IPS DF 6.9 (cell line): ENCODE data around the gene KRTAP1-1.
"Not testable (repeated sequence)": the region's sequence is repeated elsewhere in the genome, so short reads cannot be mapped to it uniquely, and the experiment has no call there.

Source experiments
- DNase-seq: peaks from one replicate; pipeline ENCODE4 v3.0.0-alpha.2; 2013; ENCODE audit warnings: low read depth, low spot score
- H3K27ac ChIP-seq: one replicate; pipeline ENCODE4 v1.5.1; 2013; ENCODE audit warnings: low read length, control low read depth
- H3K27me3 ChIP-seq: 2 replicates; pipeline ENCODE4 v1.6.1; 2013; ENCODE audit warnings: mild to moderate bottlenecking, low read length; ENCODE audit not compliant: control insufficient read depth, insufficient read depth
- H3K36me3 ChIP-seq: 2 replicates; pipeline ENCODE4 v1.6.1; 2013; ENCODE audit warnings: low read length; ENCODE audit not compliant: control insufficient read depth, insufficient read depth
- H3K4me1 ChIP-seq: 2 replicates; pipeline ENCODE4 v1.6.1; 2013; ENCODE audit warnings: low read length; ENCODE audit not compliant: control insufficient read depth, insufficient read depth
- H3K4me3 ChIP-seq: 2 replicates; pipeline ENCODE4 v1.5.1; 2013; ENCODE audit warnings: mild to moderate bottlenecking, low read length
- H3K9me3 ChIP-seq: 2 replicates; pipeline ENCODE4 v1.6.1; 2013; ENCODE audit warnings: low read length, inconsistent platforms; ENCODE audit not compliant: control insufficient read depth, insufficient read depth
- whole genome bisulfite sequencing: extraction: QIAGEN DNeasy Blood & Tissue Kit; methylation state at CpG from one replicate; pipeline ENCODE4 v1.1.7; 2013; ENCODE audit warnings: mixed read lengths, missing lambda C conversion rate; ENCODE audit not compliant: insufficient read length, insufficient coverage; 5-methylcytosine and 5-hydroxymethylcytosine counted together

Gene KRTAP1-1

DNA sequence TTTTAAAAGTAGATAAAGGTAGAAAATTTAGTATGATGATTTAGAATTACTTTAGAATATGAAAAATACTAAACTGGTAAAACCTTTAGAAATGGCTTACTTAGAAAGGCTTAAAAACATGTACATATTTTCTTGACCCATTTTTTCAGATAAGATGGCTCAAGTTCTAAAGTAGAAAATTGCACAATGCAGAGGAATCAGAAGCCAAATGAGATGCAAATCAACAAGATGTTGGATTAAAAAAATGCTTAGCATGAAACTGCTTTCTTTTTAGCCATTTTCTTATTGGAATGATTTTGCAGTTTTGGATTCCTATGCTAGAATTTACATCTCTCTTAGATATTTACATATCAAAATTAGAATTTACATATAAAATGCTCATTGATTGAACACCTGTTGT lies 30.8 kb downstream of the KRTAP1-1 start:
- Histone ChIP-seq H3K36me3 (no peaks in the 10 kb centered on the region), H3K4me1 (peaks cover 6% of the 10 kb centered on the region), H3K4me3 (no peak overlapping the region), H3K27ac (no peak overlapping the region), H3K27me3 (no peaks in the 10 kb centered on the region), H3K9me3 (no peaks in the 10 kb centered on the region)
- no peak for DNase-seq

- peaks cover 6% of the 10 kb centered on the region for H3K4me1 ChIP-seq
- no peaks in the 10 kb centered on the region for H3K9me3 ChIP-seq
- no peaks in the 10 kb centered on the region for H3K27me3 ChIP-seq
- H3K27ac ChIP-seq = no peak overlapping the region
- H3K36me3 ChIP-seq = no peaks in the 10 kb centered on the region
- no peak for DNase-seq
- H3K4me3 ChIP-seq = no peak overlapping the region
- WGBS = no CpG with 5 or more reads among the region's 1 CpG
These were observed 31.3 kb downstream of the KRTAP1-1 start for GRCh38 chr17:41009936-41010335.

DNA sequence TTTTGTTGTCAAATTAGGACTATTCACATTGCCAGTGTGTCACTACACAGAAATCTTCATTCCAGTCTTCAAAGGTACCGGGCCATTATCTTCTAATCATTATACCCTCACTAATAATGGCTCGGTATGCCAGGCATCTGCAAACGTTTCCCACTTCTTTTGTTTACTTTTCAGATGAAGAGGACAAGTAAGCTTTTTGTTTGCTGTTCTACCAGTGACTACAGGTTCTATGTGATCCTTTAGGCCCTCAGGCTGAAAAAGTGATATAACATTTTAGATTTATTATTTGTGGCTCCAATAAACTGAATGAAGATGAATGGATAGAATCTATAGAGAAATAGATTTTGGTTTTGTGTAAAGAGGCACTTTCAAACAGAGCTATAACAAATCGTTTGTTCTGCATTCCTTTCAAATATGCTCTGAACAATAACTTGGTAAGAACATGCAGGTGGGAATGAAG lies 31.9 kb downstream of the KRTAP1-1 start:
- no CpG with 5 or more reads among the region's 4 CpGs for WGBS
- no peak overlapping the region for H3K27ac ChIP-seq
- H3K4me1 ChIP-seq = peaks cover 6% of the 10 kb centered on the region
- H3K36me3 ChIP-seq = no peaks in the 10 kb centered on the region
- H3K27me3 ChIP-seq = no peaks in the 10 kb centered on the region
- no peak for DNase-seq
- no peak overlapping the region for H3K4me3 ChIP-seq
- H3K9me3 ChIP-seq = no peaks in the 10 kb centered on the region

DNA sequence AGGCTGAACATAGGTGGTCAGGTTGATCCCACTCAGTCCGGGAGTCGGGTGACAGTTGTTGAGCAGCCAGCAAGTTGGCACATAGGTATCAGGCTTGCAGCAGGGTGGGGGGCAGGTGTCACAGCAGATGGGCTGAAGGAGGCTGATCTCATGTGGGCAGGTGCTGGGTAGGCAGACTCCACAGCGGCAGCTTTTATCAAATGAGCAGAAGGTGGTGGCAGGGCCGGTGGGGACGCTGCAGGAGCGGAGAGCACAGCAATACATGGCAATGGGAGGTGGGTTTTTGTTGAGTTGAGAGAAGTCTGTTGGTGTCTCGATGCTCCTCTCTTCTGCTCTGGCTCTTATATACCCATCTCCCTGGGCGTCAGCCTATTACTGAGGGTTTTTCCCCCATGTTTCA lies 32.4 kb downstream of the KRTAP1-1 start, which contains the start of gene KRTAP3-1:
Gene KRTAP3-1, minus strand, starts transcription at position 318 of the 400 bp plus-strand sequence. Its CDS starts 54 bp downstream, at position 264.
- WGBS = no CpG with 5 or more reads among the region's 8 CpGs
- DNase-seq = no peak
- Histone ChIP-seq H3K27me3 (no peaks in the 10 kb centered on the region), H3K36me3 (no peaks in the 10 kb centered on the region), H3K4me1 (peaks cover 6% of the 10 kb centered on the region), H3K27ac (no peak within 1 kb of the TSS), H3K4me3 (no peak within 1 kb of the TSS), H3K9me3 (no peaks in the 10 kb centered on the region)

GRCh38 chr17:41004397-41004796 lies 36.9 kb downstream of the KRTAP1-1 start:
- Histone ChIP-seq H3K27me3 (no peaks in the 10 kb centered on the region), H3K4me1 (peaks cover 3% of the 10 kb centered on the region), H3K27ac (no peak overlapping the region), H3K36me3 (no peaks in the 10 kb centered on the region), H3K4me3 (no peak overlapping the region), H3K9me3 (no peaks in the 10 kb centered on the region)
- WGBS = no CpG with 5 or more reads among the region's 3 CpGs
- no peak for DNase-seq

DNA sequence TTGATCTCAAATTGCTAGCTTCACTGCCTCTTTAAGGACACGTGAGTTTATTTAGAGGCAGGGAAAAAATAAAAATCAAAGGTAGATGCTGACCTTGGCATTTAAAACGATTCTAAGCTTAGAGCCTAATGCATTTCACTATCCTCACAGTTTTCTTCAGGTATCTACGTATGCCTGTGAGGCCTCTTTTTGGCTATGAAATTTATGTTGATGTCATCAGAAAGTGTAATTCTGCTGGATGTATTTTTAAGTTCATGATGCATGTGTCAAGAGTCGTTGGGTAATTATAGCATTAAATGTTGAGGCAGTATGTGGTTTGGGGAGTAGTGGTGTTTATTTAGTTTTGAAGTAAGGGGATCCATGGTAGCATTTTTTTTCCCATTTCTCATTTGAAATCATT lies 37.3 kb downstream of the KRTAP1-1 start:
- no peak overlapping the region for H3K27ac ChIP-seq
- peaks cover 3% of the 10 kb centered on the region for H3K4me1 ChIP-seq
- H3K9me3 ChIP-seq = no peaks in the 10 kb centered on the region
- no peaks in the 10 kb centered on the region for H3K27me3 ChIP-seq
- no peak for DNase-seq
- H3K4me3 ChIP-seq = no peak overlapping the region
- H3K36me3 ChIP-seq = no peaks in the 10 kb centered on the region
- WGBS = 100% methylated on average over 1 of the region's 4 CpGs

- no CpG with 5 or more reads among the region's 5 CpGs for WGBS
- Histone ChIP-seq H3K27ac (no peak overlapping the region), H3K36me3 (no peaks in the 10 kb centered on the region), H3K27me3 (no peaks in the 10 kb centered on the region), H3K9me3 (no peaks in the 10 kb centered on the region), H3K4me3 (no peak overlapping the region), H3K4me1 (no peaks in the 10 kb centered on the region)
- DNase-seq = no peak
These were observed 38.4 kb downstream of the KRTAP1-1 start for GRCh38 chr17:41002814-41003213.

GRCh38 chr17:41001795-41002194 lies 39.5 kb downstream of the KRTAP1-1 start:
- Histone ChIP-seq H3K4me3 (no peak overlapping the region), H3K4me1 (no peaks in the 10 kb centered on the region), H3K9me3 (no peaks in the 10 kb centered on the region), H3K27ac (no peak overlapping the region), H3K27me3 (no peaks in the 10 kb centered on the region), H3K36me3 (no peaks in the 10 kb centered on the region)
- WGBS = no CpG with 5 or more reads among the region's 4 CpGs
- no peak for DNase-seq

- H3K27me3 ChIP-seq, H3K4me1 ChIP-seq, H3K36me3 ChIP-seq, H3K4me3 ChIP-seq, DNase-seq, H3K27ac ChIP-seq, H3K9me3 ChIP-seq: not testable (repeated sequence)
- WGBS = no CpG with 5 or more reads among the region's 6 CpGs
These were observed 41.7 kb downstream of the KRTAP1-1 start, which contains the start of gene KRTAP3-2 for GRCh38 chr17:40999563-40999962. TSS of gene KRTAP3-2 (minus strand) at chr17:40999906. CDS start at chr17:40999853, 53 bp downstream.

DNA sequence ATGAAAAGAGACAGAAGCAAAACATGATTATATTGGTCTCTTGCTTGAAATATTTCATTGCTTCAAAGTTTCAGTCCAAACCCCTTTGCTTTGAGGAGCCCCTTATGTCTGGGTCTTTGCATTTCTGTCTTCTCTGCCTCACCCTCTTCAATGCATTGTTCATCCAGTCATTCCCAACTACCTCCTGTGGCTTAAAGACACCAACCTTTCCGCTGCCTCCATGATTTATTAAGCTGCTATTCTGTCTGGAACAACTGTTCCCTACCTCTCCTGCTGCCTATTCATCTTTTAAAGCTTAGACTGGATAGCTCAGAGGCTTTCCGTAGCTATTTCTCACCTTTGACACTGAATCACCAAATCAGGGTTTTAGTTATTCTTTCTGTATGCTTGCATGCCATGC lies 43.9 kb downstream of the KRTAP1-1 start:
- no CpG with 5 or more reads among the region's 2 CpGs for WGBS
- no peak for DNase-seq
- H3K4me3 ChIP-seq = no peak overlapping the region
- no peaks in the 10 kb centered on the region for H3K27me3 ChIP-seq
- no peaks in the 10 kb centered on the region for H3K9me3 ChIP-seq
- H3K27ac ChIP-seq = no peak overlapping the region
- no peaks in the 10 kb centered on the region for H3K36me3 ChIP-seq
- no peaks in the 10 kb centered on the region; the same call in 1 of the 2 replicates for H3K4me1 ChIP-seq

GRCh38 chr17:40996829-40997228 lies 44.4 kb downstream of the KRTAP1-1 start:
- DNase-seq = no peak
- no peak overlapping the region for H3K4me3 ChIP-seq
- no CpG with 5 or more reads among the region's 4 CpGs for WGBS

More at GRCh38 chr17:40996829-40997228, 44.4 kb downstream of the KRTAP1-1 start:
- Histone ChIP-seq H3K27ac (no peak overlapping the region), H3K27me3 (no peaks in the 10 kb centered on the region), H3K36me3 (no peaks in the 10 kb centered on the region), H3K4me1 (no peaks in the 10 kb centered on the region; the same call in 1 of the 2 replicates), H3K9me3 (no peaks in the 10 kb centered on the region)
